Erythroblast (primary cell): ENCODE measurements around the gene TM9SF2.

Experiments
- GATA1 ChIP-seq: IDR thresholded peaks from 2 replicates; pipeline ENCODE4 v1.6.1; 2011; ENCODE audit warnings: low read depth, mild to moderate bottlenecking, control low read depth, low read length, moderate library complexity
- POLR2A ChIP-seq: IDR thresholded peaks from 2 replicates; pipeline ENCODE4 v1.6.1; 2011; ENCODE audit warnings: mild to moderate bottlenecking, low read length

- no peak for TF ChIP-seq POLR2A
- no peak for TF ChIP-seq GATA1
Observed at GRCh38 chr13:99556867-99557443, 55.7 kb downstream of the TM9SF2 start.
